Dendritic cell treated with granulocyte-macrophage colony-stimulating factor and Interleukin-4, amounts not matched to agents 40 ng/mL and 50 ng/mL, for 4 days (primary cell): Measurements from ENCODE around the gene PIP5KL1.

Experiments used
- H3K27ac Mint-ChIP-seq: one replicate; pipeline ENCODE4 v1.8.0; 2022; ENCODE audit warnings: mild to moderate bottlenecking, mixed read lengths
- H3K27me3 Mint-ChIP-seq: one replicate; pipeline ENCODE4 v1.8.0; 2022; ENCODE audit warnings: mild to moderate bottlenecking, mixed read lengths
- H3K36me3 Mint-ChIP-seq: one replicate; pipeline ENCODE4 v1.8.0; 2022; ENCODE audit warnings: low read depth, mixed read lengths
- H3K4me1 Mint-ChIP-seq: one replicate; pipeline ENCODE4 v1.8.0; 2022; ENCODE audit warnings: low read depth, mixed read lengths
- H3K4me3 Mint-ChIP-seq: one replicate; pipeline ENCODE4 v1.8.0; 2022; ENCODE audit warnings: mild to moderate bottlenecking, moderate library complexity, mixed read lengths
- H3K9me3 Mint-ChIP-seq: one replicate; pipeline ENCODE4 v1.8.0; 2022; ENCODE audit warnings: mixed read lengths
- intact Hi-C: fragments of 100-400 bp; cut with micrococcal nuclease; formaldehyde crosslinking; loops from one replicate; pipeline ENCODE4 v1.15.0; 2022

The PIP5KL1 gene

GRCh38 chr9:127947841-127948710 lies 17.5 kb upstream of the PIP5KL1 start:
- no peak overlapping the region for H3K27ac Mint-ChIP-seq

GRCh38 chr9:127946728-127947127 lies 16.2 kb upstream of the PIP5KL1 start:
- intact Hi-C loops = no loop called here
- Mint-ChIP-seq H3K36me3 (peaks cover 12% of the 10 kb centered on the region), H3K4me3 (no peak overlapping the region), H3K27ac (no peak overlapping the region), H3K9me3 (no peaks in the 10 kb centered on the region), H3K4me1 (peaks cover 47% of the 10 kb centered on the region), H3K27me3 (peaks cover 9% of the 10 kb centered on the region)

More at GRCh38 chr9:127947841-127948710, 17.5 kb upstream of the PIP5KL1 start:
- peaks cover 9% of the 10 kb centered on the region for H3K27me3 Mint-ChIP-seq
- peaks cover 39% of the 10 kb centered on the region for H3K4me1 Mint-ChIP-seq
- intact Hi-C loops = no loop called here
- H3K4me3 Mint-ChIP-seq = no peak overlapping the region
- H3K36me3 Mint-ChIP-seq = peaks cover 12% of the 10 kb centered on the region
- no peaks in the 10 kb centered on the region for H3K9me3 Mint-ChIP-seq

- intact Hi-C loops = no loop called here
- Mint-ChIP-seq H3K27me3 (peaks cover 6% of the 10 kb centered on the region), H3K4me1 (peaks cover 46% of the 10 kb centered on the region)
These were observed 15.4 kb upstream of the PIP5KL1 start for GRCh38 chr9:127945942-127946341.

GRCh38 chr9:127945338-127945737 lies 14.8 kb upstream of the PIP5KL1 start:
- peaks cover 3% of the 10 kb centered on the region for H3K27me3 Mint-ChIP-seq
- peaks cover 12% of the 10 kb centered on the region for H3K36me3 Mint-ChIP-seq
- no peak overlapping the region for H3K4me3 Mint-ChIP-seq
- intact Hi-C loops = no loop called here
- peaks cover 40% of the 10 kb centered on the region for H3K4me1 Mint-ChIP-seq
- H3K9me3 Mint-ChIP-seq = no peaks in the 10 kb centered on the region
- no peak overlapping the region for H3K27ac Mint-ChIP-seq

More at GRCh38 chr9:127945942-127946341, 15.4 kb upstream of the PIP5KL1 start:
- Mint-ChIP-seq H3K36me3 (peaks cover 12% of the 10 kb centered on the region), H3K27ac (no peak overlapping the region), H3K4me3 (no peak overlapping the region), H3K9me3 (no peaks in the 10 kb centered on the region)

DNA sequence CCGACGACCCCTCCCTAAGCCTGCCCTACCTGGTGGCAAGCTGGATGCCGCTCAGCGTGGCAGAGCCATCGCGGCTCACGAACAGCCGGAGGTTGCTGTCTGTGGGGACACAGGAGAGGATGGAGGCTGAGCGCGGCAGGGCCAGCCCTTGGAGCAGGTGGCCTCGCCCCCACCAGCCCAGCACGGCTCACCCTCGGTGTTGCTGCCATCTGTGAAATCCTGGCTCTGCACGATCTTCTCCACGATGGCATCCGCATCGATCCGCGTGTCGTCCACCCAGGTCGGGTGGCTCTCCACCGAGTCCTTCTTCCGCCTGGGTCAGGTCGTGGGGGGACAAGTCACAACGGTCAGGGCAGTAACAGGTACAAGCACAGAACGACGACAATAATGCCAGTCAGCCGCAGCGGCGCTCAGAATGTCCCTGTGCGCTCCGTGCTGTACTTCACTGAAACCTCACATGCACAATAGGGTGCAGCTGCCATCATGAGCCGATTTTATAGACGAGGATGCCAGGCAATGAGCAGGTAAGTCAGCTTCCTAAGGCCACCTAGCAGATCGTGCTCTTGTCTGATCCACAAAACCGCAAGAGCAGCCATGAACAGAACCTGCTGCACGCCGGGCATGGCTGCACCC lies 14.1 kb upstream of the PIP5KL1 start:
- no peak overlapping the region for H3K27ac Mint-ChIP-seq

DNA sequence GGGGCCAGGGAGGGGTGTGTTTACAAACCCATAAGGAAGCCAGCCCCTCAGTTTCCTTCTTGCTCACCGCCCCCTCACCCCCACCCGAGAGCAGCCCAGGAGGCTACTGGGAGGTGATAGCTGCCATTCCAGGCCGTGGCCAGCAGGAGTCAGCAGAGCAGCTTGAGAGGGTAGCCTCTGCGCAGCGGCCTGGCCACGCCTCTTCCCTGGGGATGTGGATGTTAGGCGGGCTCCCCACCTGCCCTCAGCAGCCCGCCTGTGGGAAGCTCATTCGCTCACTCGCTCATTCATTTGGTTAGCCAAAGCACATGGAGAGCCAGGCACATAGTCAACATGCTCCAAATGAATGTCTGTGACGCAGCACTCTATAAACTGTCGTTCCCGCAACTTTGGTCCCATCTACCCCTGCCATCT lies 13.2 kb upstream of the PIP5KL1 start:
- Mint-ChIP-seq H3K27me3 (no peaks in the 10 kb centered on the region), H3K36me3 (peaks cover 12% of the 10 kb centered on the region), H3K27ac (peak overlapping the region; percentile 50), H3K4me3 (no peak overlapping the region), H3K9me3 (no peaks in the 10 kb centered on the region), H3K4me1 (peaks cover 32% of the 10 kb centered on the region)
- intact Hi-C loops = loop anchor here (1.0 to 2.0 kb wide), 2 partner anchors 92 to 173 kb away; no protein-coding TSS in a partner anchor

More for the DNA sequence above, 14.1 kb upstream of the PIP5KL1 start:
- Mint-ChIP-seq H3K4me3 (no peak overlapping the region), H3K36me3 (peaks cover 12% of the 10 kb centered on the region), H3K4me1 (peaks cover 37% of the 10 kb centered on the region), H3K27me3 (no peaks in the 10 kb centered on the region), H3K9me3 (no peaks in the 10 kb centered on the region)
- intact Hi-C loops = no loop called here

DNA sequence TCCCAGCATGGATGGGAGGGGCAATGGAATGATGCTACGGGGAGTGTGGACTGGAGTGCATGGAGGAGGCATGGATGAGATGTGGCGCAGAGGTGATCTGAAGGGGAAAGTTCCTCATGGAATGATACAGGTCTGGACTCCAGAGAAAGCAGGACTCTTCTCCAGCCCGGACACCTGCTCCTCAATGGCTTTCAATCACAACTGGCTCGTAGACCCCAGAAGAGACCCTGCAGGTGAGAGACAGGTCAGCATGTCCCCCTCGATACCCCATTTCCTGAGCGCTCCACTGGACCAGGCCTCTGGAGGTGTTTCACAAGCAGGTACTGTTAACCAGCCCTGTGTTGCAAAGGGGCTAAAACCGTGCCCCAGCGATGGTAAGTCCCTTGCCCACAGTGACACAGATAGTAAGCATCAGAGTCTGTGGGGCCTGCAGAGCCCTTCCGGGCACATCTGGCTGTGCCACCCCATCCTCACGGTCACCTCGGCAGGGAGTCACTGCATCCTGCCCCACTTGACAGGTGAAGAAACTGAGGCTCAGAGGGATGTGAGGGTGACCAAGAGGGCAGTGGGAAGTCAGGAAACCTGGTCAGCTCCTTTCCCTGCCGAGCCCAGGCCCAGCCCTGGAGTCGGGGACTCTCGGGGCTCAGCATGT lies 12.6 kb upstream of the PIP5KL1 start:
- no peak overlapping the region for H3K4me3 Mint-ChIP-seq
- H3K27ac Mint-ChIP-seq = peak overlapping the region; percentile 50
- peaks cover 27% of the 10 kb centered on the region for H3K4me1 Mint-ChIP-seq
- no peaks in the 10 kb centered on the region for H3K27me3 Mint-ChIP-seq
- peaks cover 12% of the 10 kb centered on the region for H3K36me3 Mint-ChIP-seq
- H3K9me3 Mint-ChIP-seq = no peaks in the 10 kb centered on the region
- intact Hi-C loops = loop anchor here (1.0 to 2.0 kb wide), 2 partner anchors 92 to 174 kb away; no protein-coding TSS in a partner anchor

GRCh38 chr9:127942216-127943010 lies 11.8 kb upstream of the PIP5KL1 start:
- Mint-ChIP-seq H3K9me3 (no peaks in the 10 kb centered on the region), H3K4me3 (no peak overlapping the region), H3K27ac (no peak overlapping the region), H3K4me1 (peaks cover 32% of the 10 kb centered on the region), H3K27me3 (no peaks in the 10 kb centered on the region), H3K36me3 (peaks cover 16% of the 10 kb centered on the region)
- intact Hi-C loops = loop anchor here (1.0 to 2.0 kb wide), 2 partner anchors 93 to 174 kb away; no protein-coding TSS in a partner anchor

DNA sequence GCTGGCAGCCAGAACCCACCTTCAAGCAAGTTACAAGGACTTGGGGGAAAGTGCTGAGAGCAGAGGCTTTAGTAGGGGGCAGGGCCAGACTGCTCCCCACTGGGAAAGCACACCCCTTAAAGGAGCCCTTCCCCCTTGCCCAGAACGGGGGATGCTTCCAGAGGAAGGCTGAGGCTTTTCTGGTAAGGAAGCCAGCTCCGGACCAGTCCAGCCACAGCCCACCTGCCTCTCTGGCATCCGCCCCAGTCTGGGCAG lies 11.3 kb upstream of the PIP5KL1 start:
- Mint-ChIP-seq H3K4me3 (no peak overlapping the region), H3K4me1 (peaks cover 37% of the 10 kb centered on the region), H3K9me3 (no peaks in the 10 kb centered on the region), H3K36me3 (peaks cover 22% of the 10 kb centered on the region), H3K27ac (no peak overlapping the region), H3K27me3 (no peaks in the 10 kb centered on the region)
- intact Hi-C loops = loop anchor here (2.0 kb wide), 1 partner anchor 175 kb away; no protein-coding TSS in a partner anchor

GRCh38 chr9:127941062-127941960 lies 10.7 kb upstream of the PIP5KL1 start:
- H3K9me3 Mint-ChIP-seq = no peaks in the 10 kb centered on the region
- H3K4me1 Mint-ChIP-seq = peaks cover 43% of the 10 kb centered on the region
- intact Hi-C loops = no loop called here
- H3K27ac Mint-ChIP-seq = no peak overlapping the region
- H3K27me3 Mint-ChIP-seq = no peaks in the 10 kb centered on the region
- peaks cover 24% of the 10 kb centered on the region for H3K36me3 Mint-ChIP-seq
- H3K4me3 Mint-ChIP-seq = no peak overlapping the region

- H3K36me3 Mint-ChIP-seq = peaks cover 31% of the 10 kb centered on the region
- no peaks in the 10 kb centered on the region for H3K9me3 Mint-ChIP-seq
- peaks cover 50% of the 10 kb centered on the region for H3K4me1 Mint-ChIP-seq
These were observed 10.0 kb upstream of the PIP5KL1 start for GRCh38 chr9:127940593-127940992.

GRCh38 chr9:127938298-127938690 lies 7.7 kb upstream of the PIP5KL1 start:
- no peak overlapping the region for H3K27ac Mint-ChIP-seq
- peaks cover 43% of the 10 kb centered on the region for H3K36me3 Mint-ChIP-seq
- no peaks in the 10 kb centered on the region for H3K27me3 Mint-ChIP-seq
- H3K4me3 Mint-ChIP-seq = no peak overlapping the region
- intact Hi-C loops = no loop called here
- no peaks in the 10 kb centered on the region for H3K9me3 Mint-ChIP-seq
- H3K4me1 Mint-ChIP-seq = peaks cover 56% of the 10 kb centered on the region

More at GRCh38 chr9:127940593-127940992, 10.0 kb upstream of the PIP5KL1 start:
- no peak overlapping the region for H3K4me3 Mint-ChIP-seq
- no peaks in the 10 kb centered on the region for H3K27me3 Mint-ChIP-seq
- intact Hi-C loops = no loop called here
- no peak overlapping the region for H3K27ac Mint-ChIP-seq
